ENCODE data around the gene CRHR1.

GRCh38 chr17:45839442-45839841 lies 55.3 kb downstream of the CRHR1 start:
- TF ChIP-seq POLR2AphosphoS5 (IDR thresholded peaks at IDR 0.05; ENCODE audit: low read depth, low read length) (no peak), POLR2A (IDR thresholded peaks at IDR 0.05; ENCODE audit: low read depth, low read length) (no peak), TAF1 (IDR thresholded peaks at IDR 0.05; ENCODE audit: low read depth, low read length) (no peak), PAX5 (IDR thresholded peaks at IDR 0.05; ENCODE audit: insufficient read depth, low read length, severe bottlenecking) (no peak), SPI1 (IDR thresholded peaks at IDR 0.05; ENCODE audit: low read depth, low read length) (no peak)
